HepG2 (cell line): ENCODE measurements around the gene NR2F1. TPM values are rescaled to one million over a fixed set of nuclear protein-coding genes. Genes with fewer than 3 reads are reported as not detected.

Experiments
- DMAP1 ChIP-seq: IDR thresholded peaks from 2 replicates; pipeline ENCODE4 v1.6.1; 2016
- DR1 ChIP-seq: sonication (generic); formaldehyde crosslinking; IDR thresholded peaks from 2 replicates; pipeline ENCODE4 v1.8.0; 2021; ENCODE audit warnings: mild to moderate bottlenecking, missing genetic modification reagents, inconsistent platforms
- MXD4 ChIP-seq: IDR thresholded peaks from 2 replicates; pipeline ENCODE4 v1.6.1; 2016; ENCODE audit warnings: mild to moderate bottlenecking, missing biosample characterization, missing genetic modification reagents
- POGZ ChIP-seq: sonication (generic); formaldehyde crosslinking; IDR thresholded peaks from 2 replicates; pipeline ENCODE4 v1.4.0; 2020; ENCODE audit warnings: mild to moderate bottlenecking, missing genetic modification reagents
- PRPF4 ChIP-seq: fragments of 200-400 bp; formaldehyde crosslinking; IDR thresholded peaks from 2 replicates; pipeline ENCODE4 v1.6.1; 2016; ENCODE audit warnings: low read length, low read depth; ENCODE audit not compliant: poor library complexity, severe bottlenecking
- SAP130 ChIP-seq: IDR thresholded peaks from 2 replicates; pipeline ENCODE4 v1.6.1; 2016; ENCODE audit warnings: low read depth
- ZBTB42 ChIP-seq: sonication (generic); formaldehyde crosslinking; IDR thresholded peaks from 2 replicates; pipeline ENCODE4 v1.5.0; 2020; ENCODE audit warnings: mild to moderate bottlenecking, missing genetic modification reagents
- ZFYVE20 ChIP-seq: sonication (generic); formaldehyde crosslinking; IDR thresholded peaks from 2 replicates; pipeline ENCODE4 v1.8.0; 2023; ENCODE audit warnings: low read depth, mild to moderate bottlenecking, moderate library complexity, missing genetic modification reagents, borderline replicate concordance
- ZNF326 ChIP-seq: sonication (generic); formaldehyde crosslinking; IDR thresholded peaks from 2 replicates; pipeline ENCODE4 v1.4.0; 2020; ENCODE audit warnings: missing genetic modification reagents, borderline replicate concordance
- ZNF773 ChIP-seq: sonication (generic); formaldehyde crosslinking; IDR thresholded peaks from 2 replicates; pipeline ENCODE4 v1.4.0; 2020; ENCODE audit warnings: missing genetic modification reagents, borderline replicate concordance
- polyA plus RNA-seq, 8 experiments: library from polyadenylated mRNA; depleted of rRNA in 3 of 8; stranded (reverse) in 7 of 8; unstranded in 1 of 8; fragments of >200 nt; fragmentation: Illumina TruSeq in 4 of 8; extraction: Trizol in 4 of 8; gene quantifications; 2 replicates each; pipeline versions ENCODE4 v1.2.1 to v1.2.3, GENCODE V29; 2011 to 2016; ENCODE audit warnings: low read depth in 4 of 8, missing spikeins in 1 of 8, mixed read lengths in 1 of 8; ENCODE audit not compliant: insufficient read depth in 1 of 8
- total RNA-seq, 5 experiments: library from RNA; depleted of rRNA; stranded (reverse); fragments of >200 nt; fragmentation: Illumina TruSeq; extraction: Trizol; gene quantifications; 2 replicates each; pipeline ENCODE4 v1.2.3, GENCODE V29; 2016; ENCODE audit warnings: low read depth in 1 of 5
- TF ChIP-seq, protein P1 (sequence below), 2 experiments: fragments of 450-650 bp in 1 of 2; sonication (generic) in 1 of 2; formaldehyde crosslinking in 1 of 2; IDR thresholded peaks; 2 replicates each; pipeline versions ENCODE4 v1.6.1 to v1.8.0; 2016 to 2022; ENCODE audit warnings: antibody characterized with exemption in 1 of 2, mild to moderate bottlenecking in 1 of 2, missing genetic modification reagents in 1 of 2
- TF ChIP-seq, protein P2 (sequence below): sonication (generic); formaldehyde crosslinking; IDR thresholded peaks from 2 replicates; pipeline ENCODE4 v1.9.0; 2022; ENCODE audit warnings: low read depth, missing genetic modification reagents
- TF ChIP-seq, protein P3 (sequence below): IDR thresholded peaks from 2 replicates; pipeline ENCODE4 v1.6.1; 2012; ENCODE audit warnings: low read depth, low read length, improper control_type of control experiment
- TF ChIP-seq, protein P4 (sequence below): sonication (generic); formaldehyde crosslinking; IDR thresholded peaks from 2 replicates; pipeline ENCODE4 v1.5.0; 2020; ENCODE audit warnings: missing genetic modification reagents

The NR2F1 gene
- total and polyA plus RNA-seq, 2 of the 13 experiments (the other 11 are each of a cell fraction or from before 2014, with no cell fraction given), result 17.1 to 59.7 TPM

DNA sequence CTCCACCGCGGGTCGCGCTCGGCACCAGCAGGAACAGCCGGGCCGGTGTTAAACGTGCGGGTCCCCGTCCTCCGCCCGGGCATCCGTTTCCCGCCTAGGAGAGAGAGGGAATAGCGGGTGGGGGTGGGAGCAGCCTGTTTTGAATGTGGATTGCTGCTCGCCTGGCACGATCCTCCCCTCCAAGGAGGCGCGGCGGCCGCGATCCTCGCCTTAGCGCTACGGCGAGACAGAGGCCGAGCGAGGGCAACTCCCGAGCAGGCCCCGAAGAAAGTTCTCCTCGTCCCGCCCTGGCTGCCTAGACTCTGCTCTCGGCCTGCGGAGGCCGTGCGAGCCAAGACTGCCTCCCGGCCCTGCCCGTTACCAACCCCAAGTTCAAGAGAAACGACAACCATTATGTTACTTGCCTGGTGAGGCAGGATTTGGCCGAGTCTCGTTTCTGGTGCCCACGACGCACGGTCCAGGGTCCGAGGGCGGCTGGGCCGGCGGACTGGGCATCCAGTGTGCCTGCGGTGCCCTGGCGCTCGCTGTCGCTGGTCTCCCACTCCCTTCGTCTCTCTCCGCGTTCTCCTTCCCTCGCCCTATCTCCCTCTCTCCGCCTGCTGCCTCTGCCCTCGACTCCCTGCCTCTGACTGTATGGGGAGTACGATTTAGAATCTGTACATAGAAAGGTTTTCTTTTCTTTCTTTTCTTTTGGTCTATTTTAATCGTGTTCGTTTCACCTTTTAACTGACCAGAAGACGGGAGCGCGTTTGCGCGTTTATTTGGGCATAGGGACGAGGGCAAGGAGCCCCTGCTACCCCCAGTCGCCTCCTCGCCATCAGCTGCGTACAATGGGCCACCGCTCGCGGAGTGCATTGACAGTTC lies 2.7 kb upstream of the NR2F1 start (continued):
- TF ChIP-seq, protein P1, sequence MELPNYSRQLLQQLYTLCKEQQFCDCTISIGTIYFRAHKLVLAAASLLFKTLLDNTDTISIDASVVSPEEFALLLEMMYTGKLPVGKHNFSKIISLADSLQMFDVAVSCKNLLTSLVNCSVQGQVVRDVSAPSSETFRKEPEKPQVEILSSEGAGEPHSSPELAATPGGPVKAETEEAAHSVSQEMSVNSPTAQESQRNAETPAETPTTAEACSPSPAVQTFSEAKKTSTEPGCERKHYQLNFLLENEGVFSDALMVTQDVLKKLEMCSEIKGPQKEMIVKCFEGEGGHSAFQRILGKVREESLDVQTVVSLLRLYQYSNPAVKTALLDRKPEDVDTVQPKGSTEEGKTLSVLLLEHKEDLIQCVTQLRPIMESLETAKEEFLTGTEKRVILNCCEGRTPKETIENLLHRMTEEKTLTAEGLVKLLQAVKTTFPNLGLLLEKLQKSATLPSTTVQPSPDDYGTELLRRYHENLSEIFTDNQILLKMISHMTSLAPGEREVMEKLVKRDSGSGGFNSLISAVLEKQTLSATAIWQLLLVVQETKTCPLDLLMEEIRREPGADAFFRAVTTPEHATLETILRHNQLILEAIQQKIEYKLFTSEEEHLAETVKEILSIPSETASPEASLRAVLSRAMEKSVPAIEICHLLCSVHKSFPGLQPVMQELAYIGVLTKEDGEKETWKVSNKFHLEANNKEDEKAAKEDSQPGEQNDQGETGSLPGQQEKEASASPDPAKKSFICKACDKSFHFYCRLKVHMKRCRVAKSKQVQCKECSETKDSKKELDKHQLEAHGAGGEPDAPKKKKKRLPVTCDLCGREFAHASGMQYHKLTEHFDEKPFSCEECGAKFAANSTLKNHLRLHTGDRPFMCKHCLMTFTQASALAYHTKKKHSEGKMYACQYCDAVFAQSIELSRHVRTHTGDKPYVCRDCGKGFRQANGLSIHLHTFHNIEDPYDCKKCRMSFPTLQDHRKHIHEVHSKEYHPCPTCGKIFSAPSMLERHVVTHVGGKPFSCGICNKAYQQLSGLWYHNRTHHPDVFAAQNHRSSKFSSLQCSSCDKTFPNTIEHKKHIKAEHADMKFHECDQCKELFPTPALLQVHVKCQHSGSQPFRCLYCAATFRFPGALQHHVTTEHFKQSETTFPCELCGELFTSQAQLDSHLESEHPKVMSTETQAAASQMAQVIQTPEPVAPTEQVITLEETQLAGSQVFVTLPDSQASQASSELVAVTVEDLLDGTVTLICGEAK (IDR thresholded peaks at IDR 0.05), result no peak
- TF ChIP-seq, protein P1 (CRISPR knock-in tag; IDR thresholded peaks at IDR 0.05), result no peak; the same call in 1 of the 2 replicates
- TF ChIP-seq ZNF773 (CRISPR knock-in tag), result no peak
- TF ChIP-seq, protein P2, sequence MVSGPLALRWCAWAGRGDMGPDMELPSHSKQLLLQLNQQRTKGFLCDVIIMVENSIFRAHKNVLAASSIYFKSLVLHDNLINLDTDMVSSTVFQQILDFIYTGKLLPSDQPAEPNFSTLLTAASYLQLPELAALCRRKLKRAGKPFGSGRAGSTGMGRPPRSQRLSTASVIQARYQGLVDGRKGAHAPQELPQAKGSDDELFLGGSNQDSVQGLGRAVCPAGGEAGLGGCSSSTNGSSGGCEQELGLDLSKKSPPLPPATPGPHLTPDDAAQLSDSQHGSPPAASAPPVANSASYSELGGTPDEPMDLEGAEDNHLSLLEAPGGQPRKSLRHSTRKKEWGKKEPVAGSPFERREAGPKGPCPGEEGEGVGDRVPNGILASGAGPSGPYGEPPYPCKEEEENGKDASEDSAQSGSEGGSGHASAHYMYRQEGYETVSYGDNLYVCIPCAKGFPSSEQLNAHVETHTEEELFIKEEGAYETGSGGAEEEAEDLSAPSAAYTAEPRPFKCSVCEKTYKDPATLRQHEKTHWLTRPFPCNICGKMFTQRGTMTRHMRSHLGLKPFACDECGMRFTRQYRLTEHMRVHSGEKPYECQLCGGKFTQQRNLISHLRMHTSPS (CRISPR knock-in tag), result peak; percentile 56
- no peak; the same call in none of the 2 replicates for TF ChIP-seq SAP130 (CRISPR knock-in tag)
- peak; percentile 26; the same call in 1 of the 2 replicates for TF ChIP-seq DR1 (CRISPR knock-in tag)
- TF ChIP-seq ZNF326, result no peak
- no peak for TF ChIP-seq ZFYVE20
- peak; percentile 62 for TF ChIP-seq MXD4
- TF ChIP-seq, protein P3, sequence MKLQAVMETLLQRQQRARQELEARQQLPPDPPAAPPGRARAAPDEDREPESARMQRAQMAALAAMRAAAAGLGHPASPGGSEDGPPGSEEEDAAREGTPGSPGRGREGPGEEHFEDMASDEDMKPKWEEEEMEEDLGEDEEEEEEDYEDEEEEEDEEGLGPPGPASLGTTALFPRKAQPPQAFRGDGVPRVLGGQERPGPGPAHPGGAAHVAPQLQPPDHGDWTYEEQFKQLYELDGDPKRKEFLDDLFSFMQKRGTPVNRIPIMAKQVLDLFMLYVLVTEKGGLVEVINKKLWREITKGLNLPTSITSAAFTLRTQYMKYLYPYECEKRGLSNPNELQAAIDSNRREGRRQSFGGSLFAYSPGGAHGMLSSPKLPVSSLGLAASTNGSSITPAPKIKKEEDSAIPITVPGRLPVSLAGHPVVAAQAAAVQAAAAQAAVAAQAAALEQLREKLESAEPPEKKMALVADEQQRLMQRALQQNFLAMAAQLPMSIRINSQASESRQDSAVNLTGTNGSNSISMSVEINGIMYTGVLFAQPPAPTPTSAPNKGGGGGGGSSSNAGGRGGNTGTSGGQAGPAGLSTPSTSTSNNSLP, result no peak
- no peak for TF ChIP-seq ZBTB42 (CRISPR knock-in tag)
- TF ChIP-seq, protein P4, sequence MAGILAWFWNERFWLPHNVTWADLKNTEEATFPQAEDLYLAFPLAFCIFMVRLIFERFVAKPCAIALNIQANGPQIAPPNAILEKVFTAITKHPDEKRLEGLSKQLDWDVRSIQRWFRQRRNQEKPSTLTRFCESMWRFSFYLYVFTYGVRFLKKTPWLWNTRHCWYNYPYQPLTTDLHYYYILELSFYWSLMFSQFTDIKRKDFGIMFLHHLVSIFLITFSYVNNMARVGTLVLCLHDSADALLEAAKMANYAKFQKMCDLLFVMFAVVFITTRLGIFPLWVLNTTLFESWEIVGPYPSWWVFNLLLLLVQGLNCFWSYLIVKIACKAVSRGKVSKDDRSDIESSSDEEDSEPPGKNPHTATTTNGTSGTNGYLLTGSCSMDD, result no peak
- TF ChIP-seq DMAP1 (CRISPR knock-in tag), result no peak
- peak; percentile 49; the same call in 1 of the 2 replicates for TF ChIP-seq POGZ (CRISPR knock-in tag)
- no peak for TF ChIP-seq PRPF4
